Smooth muscle cell (in vitro differentiated cells): ENCODE results near the gene CAMK2D. TPM values are rescaled to one million over a fixed set of nuclear protein-coding genes. Genes with fewer than 3 reads are reported as not detected.

Experiments used
- DNase-seq: peaks from one replicate; lab custom pipeline; 2025; ENCODE audit not compliant: unreplicated experiment; lab: John Stamatoyannopoulos, UW
- H2AFZ ChIP-seq: fragments of 200-600 bp; sonication (generic); 2 replicates; pipeline ENCODE4 v1.6.0; 2016; ENCODE audit warnings: antibody characterized with exemption, low read depth, mild to moderate bottlenecking
- H3F3A ChIP-seq: fragments of 200-600 bp; sonication (generic); 2 replicates; pipeline ENCODE4 v1.6.0; 2017; ENCODE audit warnings: antibody characterized with exemption, low read depth
- H3K27ac ChIP-seq: fragments of 200-600 bp; sonication (generic); 2 replicates; pipeline ENCODE4 v1.5.1; 2016; ENCODE audit warnings: low read depth, mild to moderate bottlenecking
- H3K27me3 ChIP-seq: fragments of 200-600 bp; sonication (generic); 2 replicates; pipeline ENCODE4 v1.6.1; 2016; ENCODE audit warnings: low read depth, mild to moderate bottlenecking
- H3K36me3 ChIP-seq: fragments of 200-600 bp; sonication (generic); 2 replicates; pipeline ENCODE4 v1.5.1; 2016; ENCODE audit warnings: low read depth
- H3K4me1 ChIP-seq: fragments of 200-600 bp; sonication (generic); 2 replicates; pipeline ENCODE4 v1.5.1; 2016; ENCODE audit warnings: low read depth
- H3K4me2 ChIP-seq: fragments of 200-600 bp; sonication (generic); 2 replicates; pipeline ENCODE4 v1.6.0; 2016; ENCODE audit warnings: mild to moderate bottlenecking
- H3K4me3 ChIP-seq: fragments of 200-600 bp; sonication (generic); 2 replicates; pipeline ENCODE4 v1.5.1; 2016; ENCODE audit warnings: mild to moderate bottlenecking
- H3K79me2 ChIP-seq: fragments of 200-600 bp; sonication (generic); 2 replicates; pipeline ENCODE4 v1.6.0; 2016; ENCODE audit warnings: low read depth, mild to moderate bottlenecking
- H3K9ac ChIP-seq: fragments of 200-600 bp; sonication (generic); 2 replicates; pipeline ENCODE4 v1.6.0; 2016; ENCODE audit warnings: low read depth
- H3K9me3 ChIP-seq: fragments of 200-600 bp; sonication (generic); replicated peaks from 2 replicates; pipeline ENCODE4 v1.5.1; 2016; ENCODE audit warnings: low read depth
- H4K20me1 ChIP-seq: fragments of 200-600 bp; sonication (generic); 2 replicates; pipeline ENCODE4 v1.6.0; 2016; ENCODE audit warnings: low read depth
- CTCF ChIP-seq: fragments of 200-600 bp; sonication (generic); IDR thresholded peaks from 2 replicates; pipeline ENCODE4 v1.5.1; 2017; ENCODE audit warnings: borderline replicate concordance, mild to moderate bottlenecking, antibody characterized with exemption; ENCODE audit not compliant: insufficient read depth, poor library complexity, severe bottlenecking
- WGBS: methylation state at CpG from one replicate; pipeline ENCODE4 v1.1.7; 2016; ENCODE audit warnings: low lambda C conversion rate; 5-methylcytosine and 5-hydroxymethylcytosine counted together
- polyA plus RNA-seq: library from polyadenylated mRNA; unstranded; fragments of >200 nt; fragmentation: Nextera tagmentation; extraction: Ambion mirVana; gene quantifications from 2 replicates; pipeline ENCODE4 v1.2.1, GENCODE V29; 2016
- total RNA-seq: library from RNA; depleted of rRNA; stranded (reverse); fragments of >200 nt; gene quantifications from 2 replicates; pipeline ENCODE4 v1.2.3, GENCODE V29; 2014

The CAMK2D gene
- total and polyA plus RNA-seq, 2 experiments from 2014 or later, result 17.2 to 36.0 TPM

- no peak for DNase-seq
- H3K9ac ChIP-seq, result no peak overlapping the region
- H3K4me3 ChIP-seq, result no peak overlapping the region
- no peaks in the 10 kb centered on the region for H4K20me1 ChIP-seq
- H3F3A ChIP-seq, result no peaks in the 10 kb centered on the region
- no peak overlapping the region for H2AFZ ChIP-seq
- no peaks in the 10 kb centered on the region for H3K79me2 ChIP-seq
- 92% methylated on average over 2 of the region's 2 CpGs for WGBS
- H3K36me3 ChIP-seq, result no peaks in the 10 kb centered on the region
- H3K4me1 ChIP-seq, result no peaks in the 10 kb centered on the region
- no peak overlapping the region for H3K4me2 ChIP-seq
- H3K27me3 ChIP-seq, result no peaks in the 10 kb centered on the region
- no peak for TF ChIP-seq CTCF
- H3K27ac ChIP-seq, result no peak overlapping the region
- H3K9me3 ChIP-seq, result no peaks in the 10 kb centered on the region
These were observed 224.3 kb downstream of the CAMK2D start for GRCh38 chr4:113537203-113537602.

- H3K36me3 ChIP-seq, result no peaks in the 10 kb centered on the region
- H3K4me2 ChIP-seq, result peak overlapping the region; percentile 9
- 23% methylated on average over 1 of the region's 1 CpG for WGBS
- H2AFZ ChIP-seq, result no peak overlapping the region
- no peak overlapping the region for H3K9ac ChIP-seq
- H3K9me3 ChIP-seq, result no peaks in the 10 kb centered on the region
- no peaks in the 10 kb centered on the region for H3K79me2 ChIP-seq
- H3F3A ChIP-seq, result no peaks in the 10 kb centered on the region
- TF ChIP-seq CTCF, result no peak
- no peaks in the 10 kb centered on the region for H3K27me3 ChIP-seq
- H3K4me1 ChIP-seq, result no peaks in the 10 kb centered on the region
- H3K27ac ChIP-seq, result peak overlapping the region; percentile 64
- no peak overlapping the region for H3K4me3 ChIP-seq
- no peaks in the 10 kb centered on the region for H4K20me1 ChIP-seq
- DNase-seq, result no peak
These were observed 226.8 kb downstream of the CAMK2D start for GRCh38 chr4:113534711-113535110.

- no peak overlapping the region for H3K4me2 ChIP-seq
- no peaks in the 10 kb centered on the region for H3K4me1 ChIP-seq
- no peak overlapping the region for H3K9ac ChIP-seq
- H3K79me2 ChIP-seq, result no peaks in the 10 kb centered on the region
- H3K4me3 ChIP-seq, result no peak overlapping the region
- H3F3A ChIP-seq, result no peaks in the 10 kb centered on the region
- DNase-seq, result no peak
- no peaks in the 10 kb centered on the region for H4K20me1 ChIP-seq
- H3K27ac ChIP-seq, result no peak overlapping the region
- H2AFZ ChIP-seq, result no peak overlapping the region
- TF ChIP-seq CTCF, result no peak
- H3K9me3 ChIP-seq, result no peaks in the 10 kb centered on the region
- 93% methylated on average over 2 of the region's 2 CpGs for WGBS
- H3K27me3 ChIP-seq, result no peaks in the 10 kb centered on the region
- H3K36me3 ChIP-seq, result no peaks in the 10 kb centered on the region
These were observed 230.0 kb downstream of the CAMK2D start for GRCh38 chr4:113531572-113531971.

DNA sequence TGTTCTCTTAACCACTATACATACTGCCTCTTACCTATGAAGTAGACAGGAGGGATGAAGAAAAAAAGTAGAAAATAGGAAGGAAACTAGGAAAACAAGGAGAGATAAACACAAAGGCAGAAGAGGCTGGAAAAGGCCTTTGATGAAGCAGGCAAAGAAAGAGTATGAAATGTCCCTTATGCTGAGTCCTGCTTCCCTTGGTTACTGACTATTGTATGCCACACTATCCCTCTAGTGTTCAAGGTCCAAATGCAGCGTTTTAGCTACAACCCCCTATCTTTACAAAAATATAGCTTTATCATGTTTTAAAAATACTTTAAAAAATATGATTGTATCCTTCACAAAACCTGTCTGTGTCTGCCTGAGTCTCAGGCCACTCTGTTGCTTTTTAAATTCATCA lies 233.1 kb downstream of the CAMK2D start:
- H3K36me3 ChIP-seq, result no peaks in the 10 kb centered on the region
- no peak overlapping the region for H3K4me2 ChIP-seq
- DNase-seq, result no peak
- 71% methylated on average over 1 of the region's 1 CpG for WGBS
- H3F3A ChIP-seq, result no peaks in the 10 kb centered on the region
- no peak overlapping the region for H3K27ac ChIP-seq
- H3K4me1 ChIP-seq, result no peaks in the 10 kb centered on the region
- no peak overlapping the region for H3K4me3 ChIP-seq
- no peaks in the 10 kb centered on the region for H3K79me2 ChIP-seq
- H3K9ac ChIP-seq, result no peak overlapping the region
- TF ChIP-seq CTCF, result no peak
- H2AFZ ChIP-seq, result no peak overlapping the region
- H3K9me3 ChIP-seq, result no peaks in the 10 kb centered on the region
- no peaks in the 10 kb centered on the region for H3K27me3 ChIP-seq
- H4K20me1 ChIP-seq, result no peaks in the 10 kb centered on the region
